ENCODE results near the gene WNT7B.

WNT7B gene

GRCh38 chr22:45953178-45953577, 23.8 kb downstream of the WNT7B start:
- DNase-seq (ENCODE audit: low spot score) = no peak

DNA sequence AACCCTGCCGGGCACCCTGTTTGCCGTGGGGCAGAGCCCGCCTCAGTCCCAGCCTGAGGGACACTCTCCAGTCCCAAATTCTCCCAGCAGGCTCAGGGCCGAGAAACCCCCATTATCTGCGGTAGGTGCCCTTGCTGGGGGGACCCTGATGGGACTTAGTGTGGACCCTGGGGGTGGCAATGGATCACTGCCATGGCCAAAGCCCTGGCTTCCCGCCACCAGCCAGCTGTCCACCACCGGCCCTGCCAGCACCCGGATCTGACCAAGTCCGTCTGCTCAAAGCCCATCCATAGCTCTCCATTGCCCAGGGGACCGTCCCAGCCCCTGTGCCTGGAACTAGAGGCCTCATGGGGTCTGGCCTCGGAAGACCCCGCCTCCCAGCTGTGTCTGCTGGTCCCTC, 24.4 kb downstream of the WNT7B start:
- DNase-seq (ENCODE audit: low spot score) = no peak

DNA sequence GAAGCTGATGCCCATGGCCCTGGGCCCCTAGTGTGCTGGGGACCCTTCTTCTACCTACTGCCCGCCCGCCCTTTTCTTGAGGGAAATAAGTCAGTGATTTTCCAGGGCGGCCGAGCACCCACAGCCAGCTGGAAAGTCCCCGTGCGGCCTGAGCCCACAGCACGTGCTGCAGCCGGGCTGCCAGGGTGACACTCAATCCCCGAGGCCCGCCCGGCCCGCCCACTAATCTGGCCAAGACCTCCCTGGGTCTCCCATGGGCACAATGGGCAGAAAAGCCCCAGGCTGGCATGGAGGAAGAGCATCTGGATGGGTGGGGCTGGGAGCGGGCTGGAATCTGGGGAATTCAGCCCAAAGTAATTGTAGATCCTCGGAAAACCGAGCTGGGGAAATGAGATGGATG, 24.8 kb downstream of the WNT7B start:
- DNase-seq (ENCODE audit: low spot score) = no peak

DNA sequence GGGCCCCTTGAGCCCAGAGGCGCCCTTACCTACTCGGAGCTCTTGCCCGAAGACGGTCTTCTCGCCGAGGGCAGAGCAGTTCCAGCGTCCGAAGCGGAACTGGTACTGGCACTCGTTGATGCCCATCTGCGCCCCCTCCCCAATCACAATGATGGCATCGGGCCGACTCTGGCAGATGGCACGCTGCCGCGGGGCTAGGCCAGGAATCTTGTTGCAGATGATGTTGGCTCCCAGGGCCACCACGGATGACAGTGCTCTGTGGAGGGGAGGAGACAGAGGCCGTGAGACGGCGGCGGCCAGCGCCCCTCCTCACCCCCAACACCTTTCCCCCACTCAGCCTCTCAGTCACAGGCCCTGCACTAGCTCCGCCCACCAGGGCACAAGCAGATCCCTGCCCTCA, 27.1 kb downstream of the WNT7B start:
- DNase-seq (ENCODE audit: low spot score) = no peak

DNA sequence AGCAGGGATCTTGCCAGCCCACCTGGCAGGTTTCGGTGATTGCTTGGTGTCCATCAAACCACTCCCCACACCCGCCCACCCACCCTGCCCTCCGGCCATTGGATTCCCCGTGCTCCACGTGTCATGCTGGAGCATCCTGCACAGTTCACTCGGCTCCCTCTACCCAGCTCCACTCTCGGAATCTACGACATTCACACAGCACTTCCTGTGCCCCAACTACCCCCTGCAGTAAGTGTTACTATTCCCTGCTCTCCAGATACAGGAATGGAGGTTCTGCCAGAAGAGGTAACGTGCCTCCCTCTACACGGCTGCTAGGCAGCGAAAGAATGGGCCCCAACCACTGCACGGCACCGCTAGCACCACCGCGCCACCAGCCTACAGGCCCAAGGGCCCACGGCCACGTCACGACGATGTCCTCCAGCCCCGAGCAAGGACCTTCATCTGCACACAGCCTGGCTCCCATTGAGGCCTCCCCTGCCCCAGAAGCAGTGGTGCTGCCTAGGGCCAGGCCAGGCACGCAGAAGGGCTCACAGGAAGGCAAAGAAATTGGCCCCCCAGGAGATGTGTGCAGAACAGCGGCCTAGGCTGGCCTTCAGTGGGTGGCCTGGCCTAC, 27.6 kb downstream of the WNT7B start:
- DNase-seq (ENCODE audit: low spot score) = no peak

GRCh38 chr22:45948081-45948648, 28.8 kb downstream of the WNT7B start:
- no peak for DNase-seq (ENCODE audit: low spot score)

- DNase-seq (ENCODE audit: low spot score) = no peak
Observed at GRCh38 chr22:45946805-45947600, 30.0 kb downstream of the WNT7B start.

DNA sequence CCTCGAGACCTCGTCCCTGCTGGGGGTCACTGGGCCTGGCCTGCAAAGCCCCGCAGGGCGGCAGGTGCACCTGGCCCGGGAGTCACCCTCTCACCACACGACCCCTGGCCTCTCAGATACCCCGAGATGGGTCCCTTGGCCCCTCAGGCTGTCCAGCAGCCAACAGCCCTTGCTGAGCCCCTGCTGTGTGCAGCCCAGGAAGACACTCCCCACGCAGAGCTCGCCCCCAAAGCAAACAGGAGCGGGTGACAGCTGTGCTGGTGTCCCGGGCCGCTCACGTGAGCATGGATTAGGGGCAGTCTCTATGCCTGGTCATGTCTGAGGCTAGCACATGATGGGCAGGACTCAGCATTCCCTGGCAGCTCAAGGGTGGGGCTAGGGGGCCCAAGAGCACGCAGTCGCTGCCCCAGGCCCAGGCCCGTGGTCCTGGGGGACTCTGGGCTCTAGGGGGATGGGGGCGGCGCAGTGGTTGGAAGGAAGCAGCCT, 31.3 kb downstream of the WNT7B start:
- DNase-seq (ENCODE audit: low spot score) = no peak

DNA sequence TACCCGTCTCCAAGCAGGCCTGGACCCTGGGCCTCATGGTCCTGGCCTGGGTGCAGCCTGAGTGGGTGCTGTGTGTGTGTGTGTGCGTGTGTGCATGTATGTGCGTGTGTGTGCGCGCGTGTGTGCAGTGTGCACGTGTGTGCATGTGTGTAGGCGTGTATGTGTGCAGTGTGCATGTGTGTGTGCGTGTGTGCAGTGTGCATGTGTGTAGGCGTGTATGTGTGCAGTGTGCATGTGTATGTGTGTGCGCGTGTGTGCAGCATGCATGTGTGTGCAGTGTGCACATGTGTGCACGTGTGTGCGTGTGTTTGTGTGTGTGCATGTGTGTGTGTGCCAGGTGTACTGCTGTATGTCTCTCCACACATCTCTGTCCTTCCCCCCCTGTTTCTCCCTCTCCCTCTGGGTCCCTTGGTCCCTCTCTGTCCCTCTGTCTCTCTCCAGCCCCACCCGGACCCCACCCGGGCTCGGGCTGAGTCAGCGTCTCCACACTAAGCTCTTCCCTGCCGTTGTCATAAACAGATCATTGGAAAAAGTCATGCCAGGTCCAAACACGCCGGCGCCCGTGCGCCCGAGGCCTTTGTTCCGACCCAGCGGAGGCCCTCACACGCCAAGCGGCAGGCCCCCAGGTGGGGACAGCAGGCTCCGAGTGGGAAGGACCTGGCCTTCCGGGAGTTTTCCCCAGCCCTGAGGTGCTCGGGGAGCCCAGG, 34.0 kb downstream of the WNT7B start:
- no peak for DNase-seq (ENCODE audit: low spot score)

- DNase-seq (ENCODE audit: low spot score) = no peak
Observed at GRCh38 chr22:45942344-45942743, 34.6 kb downstream of the WNT7B start.

- no peak for DNase-seq (ENCODE audit: low spot score)
Observed at GRCh38 chr22:45938913-45939312, 38.0 kb downstream of the WNT7B start.

DNA sequence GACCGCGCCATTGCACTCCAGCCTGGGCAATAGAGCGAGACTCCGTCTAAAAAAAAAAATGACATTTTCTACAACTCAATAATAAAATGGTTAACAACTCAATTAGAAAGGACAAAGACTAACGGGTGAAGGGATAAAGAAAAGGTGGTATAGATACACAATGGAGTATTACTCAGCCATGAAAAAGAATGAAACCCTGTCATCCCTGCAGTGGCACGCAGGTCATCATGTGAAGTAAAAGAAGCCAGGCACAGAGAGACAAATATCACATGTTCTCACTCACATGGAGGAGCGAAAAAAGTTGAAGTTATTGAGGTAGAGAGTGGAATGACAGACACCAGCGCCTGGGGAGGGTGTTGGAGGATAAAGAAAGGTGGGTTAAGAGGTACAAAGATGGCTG, 39.0 kb downstream of the WNT7B start:
- no peak for DNase-seq (ENCODE audit: low spot score)

DNA sequence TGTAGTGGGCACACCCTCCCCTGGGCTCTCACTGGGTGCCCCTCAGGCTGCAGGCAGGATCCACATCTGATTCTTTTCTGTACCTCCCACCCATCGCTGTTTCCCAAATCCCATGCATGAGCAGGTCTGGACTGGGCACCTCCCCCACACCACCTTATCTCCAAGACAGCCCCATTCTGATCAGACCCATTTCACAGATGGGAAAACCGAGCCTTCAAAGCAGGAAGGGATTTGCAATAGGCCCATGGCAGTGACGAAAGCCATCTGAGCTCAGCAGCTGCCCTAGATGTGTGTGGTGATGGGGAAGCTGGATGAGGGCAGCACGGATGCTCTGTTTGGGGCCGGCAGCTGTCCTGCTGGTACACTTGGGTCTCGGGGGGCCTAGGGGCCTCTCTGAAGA, 41.4 kb downstream of the WNT7B start:
- no peak for DNase-seq (ENCODE audit: low spot score)

DNA sequence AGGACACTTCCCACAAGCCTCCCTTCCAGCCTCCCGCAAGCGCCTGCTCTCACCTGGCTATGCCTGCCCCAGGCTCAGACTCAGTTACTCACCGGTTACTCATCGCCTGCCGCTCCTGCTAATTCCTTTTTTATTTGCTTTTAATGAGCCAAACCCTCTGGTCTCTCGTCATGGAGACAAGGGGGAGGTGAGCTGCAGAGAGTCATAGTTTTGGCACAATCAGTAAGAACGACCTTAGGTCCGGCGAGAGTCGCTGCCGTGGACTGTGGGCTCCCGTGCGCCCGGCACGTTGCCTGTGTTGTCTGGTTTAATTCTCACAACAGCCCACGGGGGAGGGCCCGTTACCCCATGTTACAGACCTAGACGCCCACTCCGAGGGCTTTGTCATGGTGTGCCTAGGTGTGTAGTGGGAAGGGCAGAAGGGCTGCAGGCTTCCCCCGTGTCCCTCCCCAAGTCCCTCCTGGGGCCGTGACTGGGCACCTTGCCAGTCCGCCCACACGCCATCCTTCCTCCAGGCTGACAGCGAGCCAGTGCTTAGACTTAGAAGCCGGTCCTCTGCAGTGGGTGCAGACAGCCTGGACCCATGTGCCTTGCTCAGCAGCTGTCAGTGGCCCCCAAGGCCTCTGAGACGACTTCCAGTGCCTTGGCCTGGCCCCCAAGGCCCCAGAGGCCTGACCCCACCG, 42.2 kb downstream of the WNT7B start:
- no peak for DNase-seq (ENCODE audit: low spot score)

GRCh38 chr22:45934168-45934564, 42.8 kb downstream of the WNT7B start:
- DNase-seq (ENCODE audit: low spot score) = no peak

- DNase-seq (ENCODE audit: low spot score) = no peak
Observed at GRCh38 chr22:45933506-45934167, 43.3 kb downstream of the WNT7B start.

- DNase-seq (ENCODE audit: low spot score) = no peak
Observed at GRCh38 chr22:45932071-45932470, 44.9 kb downstream of the WNT7B start.

- no peak for DNase-seq (ENCODE audit: low spot score)
Observed at GRCh38 chr22:45931042-45931441, 45.9 kb downstream of the WNT7B start.

- DNase-seq (ENCODE audit: low spot score) = no peak
Observed at GRCh38 chr22:45930324-45930723, 46.6 kb downstream of the WNT7B start.

DNA sequence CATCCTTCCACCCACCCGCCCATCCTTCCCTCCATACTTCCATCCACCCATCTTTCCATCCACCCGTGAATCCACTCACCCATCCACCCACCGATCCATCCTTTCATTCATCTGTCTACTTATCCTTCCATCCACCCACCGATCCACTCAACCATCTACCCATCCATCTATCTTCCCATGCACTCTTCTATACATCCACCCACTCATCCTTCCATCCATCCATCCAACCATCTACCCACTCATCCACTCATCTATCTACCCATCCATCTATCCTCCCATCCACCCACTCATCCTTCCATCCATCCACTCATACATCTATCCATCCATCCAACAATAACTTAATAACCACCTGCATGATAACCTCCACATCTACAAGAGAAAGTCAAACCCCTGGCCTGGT, 47.3 kb downstream of the WNT7B start:
- no peak for DNase-seq (ENCODE audit: low spot score)

DNA sequence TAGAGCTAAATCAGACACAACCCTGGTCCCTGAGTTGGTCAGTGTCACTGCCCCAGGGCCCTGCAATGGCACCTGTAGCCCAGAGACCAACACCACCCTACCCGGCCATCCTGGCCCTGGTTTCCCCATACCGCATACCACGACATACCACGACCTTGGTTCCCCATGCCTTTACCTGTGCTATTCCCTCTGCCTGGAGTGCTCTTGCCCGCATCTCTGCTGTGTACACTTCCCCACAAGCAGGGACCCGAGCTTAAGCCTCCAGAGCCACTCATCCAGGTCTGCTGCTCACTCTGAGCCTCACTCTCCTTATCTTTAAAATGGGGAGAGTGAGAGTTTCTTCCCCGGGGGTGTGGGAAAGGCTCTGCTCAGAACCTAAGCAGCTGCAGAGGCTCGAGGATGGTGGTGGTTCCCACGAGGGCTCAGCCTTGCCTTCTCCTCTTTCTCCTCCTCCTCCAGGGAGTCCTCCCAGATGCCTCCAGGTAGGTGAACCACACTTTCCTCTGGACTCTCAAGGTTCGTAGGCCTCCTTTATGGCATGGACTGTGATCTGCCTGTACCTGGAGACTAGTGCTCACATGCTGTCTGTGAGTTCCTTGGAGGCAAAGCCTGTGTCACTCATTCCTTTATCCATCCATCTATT, 48.1 kb downstream of the WNT7B start:
- DNase-seq (ENCODE audit: low spot score) = no peak

Measured in HuH-7.5 (cell line).